Measurements from ENCODE around the gene NEDD9.

Gene NEDD9

GRCh38 chr6:11219400-11219834 lies 13.1 kb downstream of the NEDD9 start:
- in situ Hi-C loops (cut with MboI; ENCODE audit: low sequenced_read_pairs), result no loop called here

GRCh38 chr6:11218538-11219399 lies 13.7 kb downstream of the NEDD9 start:
- in situ Hi-C loops (cut with MboI; ENCODE audit: low sequenced_read_pairs), result no loop called here

GRCh38 chr6:11218102-11218442 lies 14.4 kb downstream of the NEDD9 start:
- in situ Hi-C loops (cut with MboI; ENCODE audit: low sequenced_read_pairs), result no loop called here

- in situ Hi-C loops (cut with MboI; ENCODE audit: low sequenced_read_pairs), result no loop called here
These were observed 14.9 kb downstream of the NEDD9 start for GRCh38 chr6:11217360-11218101.

GRCh38 chr6:11215773-11216172 lies 16.7 kb downstream of the NEDD9 start:
- in situ Hi-C loops (cut with MboI; ENCODE audit: low sequenced_read_pairs), result no loop called here

GRCh38 chr6:11214901-11215300 lies 17.6 kb downstream of the NEDD9 start:
- in situ Hi-C loops (cut with MboI; ENCODE audit: low sequenced_read_pairs), result no loop called here

- in situ Hi-C loops (cut with MboI; ENCODE audit: low sequenced_read_pairs), result no loop called here
These were observed 18.2 kb downstream of the NEDD9 start for GRCh38 chr6:11214084-11214833.

GRCh38 chr6:11213422-11214021 lies 18.9 kb downstream of the NEDD9 start:
- in situ Hi-C loops (cut with MboI; ENCODE audit: low sequenced_read_pairs), result no loop called here

GRCh38 chr6:11212664-11213063 lies 19.8 kb downstream of the NEDD9 start:
- in situ Hi-C loops (cut with MboI; ENCODE audit: low sequenced_read_pairs), result no loop called here

GRCh38 chr6:11211254-11211653 lies 21.2 kb downstream of the NEDD9 start:
- in situ Hi-C loops (cut with MboI; ENCODE audit: low sequenced_read_pairs), result no loop called here

- in situ Hi-C loops (cut with MboI; ENCODE audit: low sequenced_read_pairs), result no loop called here
These were observed 21.9 kb downstream of the NEDD9 start for GRCh38 chr6:11210386-11211138.

- in situ Hi-C loops (cut with MboI; ENCODE audit: low sequenced_read_pairs), result no loop called here
These were observed 22.6 kb downstream of the NEDD9 start for GRCh38 chr6:11209906-11210305.

- in situ Hi-C loops (cut with MboI; ENCODE audit: low sequenced_read_pairs), result no loop called here
These were observed 23.1 kb downstream of the NEDD9 start for GRCh38 chr6:11209369-11209768.

GRCh38 chr6:11208854-11209253 lies 23.6 kb downstream of the NEDD9 start:
- in situ Hi-C loops (cut with MboI; ENCODE audit: low sequenced_read_pairs), result no loop called here

- in situ Hi-C loops (cut with MboI; ENCODE audit: low sequenced_read_pairs), result no loop called here
These were observed 24.2 kb downstream of the NEDD9 start for GRCh38 chr6:11208267-11208666.

- in situ Hi-C loops (cut with MboI; ENCODE audit: low sequenced_read_pairs), result no loop called here
These were observed 25.1 kb downstream of the NEDD9 start for GRCh38 chr6:11207199-11207968.

- in situ Hi-C loops (cut with MboI; ENCODE audit: low sequenced_read_pairs), result no loop called here
These were observed 25.9 kb downstream of the NEDD9 start for GRCh38 chr6:11206576-11206975.

- in situ Hi-C loops (cut with MboI; ENCODE audit: low sequenced_read_pairs), result no loop called here
These were observed 27.6 kb downstream of the NEDD9 start for GRCh38 chr6:11204794-11205366.

GRCh38 chr6:11204005-11204399 lies 28.5 kb downstream of the NEDD9 start:
- in situ Hi-C loops (cut with MboI; ENCODE audit: low sequenced_read_pairs), result no loop called here
